SIG-M5 (cell line): Measurements from ENCODE around the gene AFF3.
A peak's percentile ranks its signal among the peaks of the same experiment; 100 is the strongest.

Source experiments
- DNase-seq: peaks from one replicate; lab custom pipeline; 2025; lab: John Stamatoyannopoulos, UW

Gene AFF3

DNA sequence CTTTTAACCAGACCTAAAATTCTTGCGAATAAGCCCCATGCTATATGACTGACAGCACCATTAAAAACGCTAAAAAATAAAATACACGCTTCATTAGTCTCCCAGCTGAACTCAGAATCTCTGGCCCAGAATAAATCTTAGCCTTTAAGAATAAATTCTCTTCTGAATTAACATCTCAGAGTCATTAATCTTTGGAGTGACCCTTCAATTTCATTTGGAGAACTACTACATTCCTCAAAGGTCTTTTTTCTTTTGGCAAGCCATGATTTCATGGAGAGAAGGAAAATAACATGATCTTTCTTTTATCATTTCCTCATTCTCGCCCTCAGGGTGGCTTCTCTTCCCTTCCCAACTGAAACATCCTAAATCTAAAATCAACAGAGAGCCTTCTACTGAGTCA lies 259.0 kb downstream of the AFF3 start:
- no peak for DNase-seq

DNA sequence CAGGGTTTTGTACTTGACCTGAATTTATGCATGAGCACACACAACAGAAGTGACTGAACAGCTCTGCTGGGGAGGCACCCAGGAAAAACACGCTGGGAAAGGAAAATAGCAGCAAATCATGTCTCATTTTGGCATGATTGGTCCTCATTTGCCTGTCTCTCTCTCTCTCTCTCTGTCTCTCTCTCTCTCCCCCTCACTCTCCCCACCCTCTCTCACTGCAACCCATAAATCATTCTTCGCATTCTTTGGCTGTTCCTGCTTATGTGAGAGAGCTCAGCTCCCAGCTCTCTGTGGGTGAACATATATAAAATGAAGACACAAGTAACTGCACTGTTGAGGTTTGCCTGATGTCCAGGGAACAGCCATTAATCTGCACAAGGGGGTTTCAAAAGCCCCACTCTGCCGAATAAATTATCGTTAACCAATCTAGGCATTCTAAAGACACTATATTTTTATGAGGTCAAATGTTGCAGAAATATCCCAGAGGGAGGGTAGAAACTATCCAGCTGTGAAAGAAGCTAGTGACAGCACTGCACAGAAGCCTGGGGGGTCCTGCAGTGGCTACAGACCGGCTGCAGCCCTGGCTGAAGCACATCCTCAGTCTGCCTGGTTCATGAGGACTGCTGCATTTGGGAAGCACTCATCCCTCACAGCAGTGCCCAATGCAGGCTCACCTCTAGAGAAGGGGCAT lies 260.3 kb downstream of the AFF3 start:
- DNase-seq = no peak

DNA sequence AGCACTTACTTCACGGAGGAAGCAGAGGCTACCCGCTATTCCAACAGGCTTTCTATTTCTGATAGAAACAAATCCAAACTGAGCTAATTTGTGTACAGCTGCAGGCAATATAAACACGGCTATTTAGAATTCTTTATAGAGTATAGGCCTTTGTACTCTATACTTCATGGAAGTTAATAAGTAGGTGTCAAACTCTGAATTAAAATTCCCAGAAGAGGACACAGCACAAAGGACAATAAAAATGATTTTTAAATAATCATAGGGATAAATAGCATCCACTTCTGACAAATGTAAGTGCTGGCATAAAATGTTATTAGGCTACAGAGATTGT lies 261.5 kb downstream of the AFF3 start:
- no peak for DNase-seq

DNA sequence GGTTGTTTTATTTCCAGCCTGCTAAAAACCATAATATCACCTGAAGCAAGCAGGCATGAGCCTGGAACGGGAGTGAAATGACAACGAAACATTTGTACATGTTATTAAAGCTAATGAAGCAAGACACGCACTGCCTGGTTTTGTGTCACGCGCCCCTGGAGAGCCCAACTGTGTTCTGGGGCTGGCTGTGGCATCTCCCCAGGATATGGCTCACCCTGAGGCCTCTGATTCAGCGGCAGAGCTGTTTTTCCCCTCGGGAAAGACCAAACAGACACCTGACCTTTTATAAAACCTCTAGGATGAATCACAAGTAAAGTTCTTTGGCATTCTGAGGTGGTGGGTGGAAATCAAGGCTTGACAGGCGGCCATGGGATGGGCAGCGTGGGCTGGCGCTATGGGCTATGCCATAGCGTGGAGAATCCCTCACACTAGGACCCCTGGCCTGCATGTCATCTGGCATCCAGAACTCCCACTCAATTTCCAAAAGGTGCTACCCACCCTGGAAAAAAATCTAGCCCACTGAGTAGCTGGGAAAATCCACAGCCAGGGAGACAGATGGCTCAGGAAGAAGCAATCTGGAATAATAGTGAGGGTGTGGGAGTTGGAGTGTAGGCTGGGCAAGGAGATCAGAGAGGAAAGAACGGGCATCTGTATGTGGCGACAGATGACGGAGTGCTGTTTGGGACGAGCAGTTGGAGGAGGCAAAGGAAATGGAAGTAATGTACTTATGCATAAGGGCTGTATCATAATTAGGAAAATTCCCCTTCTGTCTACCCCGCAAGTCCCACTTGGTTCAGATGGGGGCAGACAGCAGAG lies 262.0 kb downstream of the AFF3 start:
- no peak for DNase-seq

DNA sequence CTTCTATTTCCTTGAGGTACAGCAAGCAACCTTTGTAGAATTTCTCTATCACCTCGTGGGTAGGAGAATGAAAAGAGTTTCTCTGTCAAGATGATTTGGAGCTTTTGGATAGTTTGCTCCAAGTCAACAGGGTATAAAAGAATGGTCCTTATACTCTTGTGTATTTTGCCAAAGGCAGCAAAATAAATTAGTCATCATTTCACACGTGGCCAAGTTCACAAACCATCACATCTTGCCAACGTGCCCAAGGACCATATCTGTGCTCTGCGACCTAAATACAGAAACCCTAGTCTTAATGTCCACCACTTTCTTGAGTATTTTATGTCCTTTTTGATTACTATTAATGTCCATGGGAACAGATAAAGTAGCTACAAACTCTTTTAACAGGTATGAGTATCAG lies 262.9 kb downstream of the AFF3 start:
- DNase-seq = no peak

DNA sequence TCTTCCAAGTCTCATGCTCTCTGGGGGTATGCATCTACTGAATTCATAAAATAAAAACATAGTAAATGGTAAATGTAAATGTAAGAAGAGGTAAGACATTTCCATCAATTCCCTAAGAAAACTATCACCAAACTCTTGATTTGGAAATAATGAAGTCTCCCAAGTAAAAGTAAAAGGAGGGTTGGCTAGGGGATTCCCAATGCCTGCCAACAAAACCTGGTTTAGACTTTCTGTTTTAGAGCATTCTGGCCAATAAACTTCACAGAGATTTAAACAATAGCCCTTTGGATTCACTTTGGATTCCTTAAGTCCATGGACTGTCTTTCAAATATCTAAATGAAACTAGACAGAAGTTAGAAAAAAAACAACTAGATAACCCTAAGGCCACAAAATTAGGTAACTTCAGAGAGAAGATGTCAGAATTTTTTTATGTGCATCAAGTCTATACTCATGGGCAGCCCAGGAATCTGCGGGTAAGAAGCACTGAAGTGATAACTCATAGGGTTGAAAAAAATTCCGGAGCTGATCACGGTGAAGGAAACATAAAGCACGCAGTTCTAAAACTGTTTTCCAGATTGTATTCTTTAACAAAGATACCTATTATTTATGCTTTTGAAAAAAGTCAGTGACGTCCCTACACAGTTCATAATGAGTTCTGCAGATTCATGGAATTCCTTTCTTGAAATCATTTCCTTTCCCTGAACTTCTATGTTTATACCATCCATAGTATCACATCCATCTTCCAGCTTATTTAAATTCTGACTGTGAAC lies 263.6 kb downstream of the AFF3 start:
- DNase-seq = no peak

DNA sequence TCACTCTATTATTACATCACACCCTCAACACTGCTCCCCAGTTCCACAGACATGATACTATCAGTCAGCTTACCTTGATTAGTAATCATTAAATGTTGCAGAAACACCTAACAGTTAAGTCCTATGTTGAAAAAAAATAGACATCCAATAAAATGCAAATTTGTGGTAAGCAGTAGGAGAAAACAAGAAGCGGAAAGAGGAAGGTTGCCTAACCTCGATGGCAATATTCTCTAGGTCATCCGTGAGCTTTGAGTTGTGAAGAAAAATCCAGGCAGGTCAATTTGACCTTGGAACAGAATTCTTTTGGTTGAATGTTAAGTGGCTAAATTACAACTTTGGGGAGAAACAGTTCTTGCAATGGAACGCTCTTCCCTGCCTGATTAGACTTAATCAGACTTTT lies 264.4 kb downstream of the AFF3 start:
- no peak for DNase-seq

DNA sequence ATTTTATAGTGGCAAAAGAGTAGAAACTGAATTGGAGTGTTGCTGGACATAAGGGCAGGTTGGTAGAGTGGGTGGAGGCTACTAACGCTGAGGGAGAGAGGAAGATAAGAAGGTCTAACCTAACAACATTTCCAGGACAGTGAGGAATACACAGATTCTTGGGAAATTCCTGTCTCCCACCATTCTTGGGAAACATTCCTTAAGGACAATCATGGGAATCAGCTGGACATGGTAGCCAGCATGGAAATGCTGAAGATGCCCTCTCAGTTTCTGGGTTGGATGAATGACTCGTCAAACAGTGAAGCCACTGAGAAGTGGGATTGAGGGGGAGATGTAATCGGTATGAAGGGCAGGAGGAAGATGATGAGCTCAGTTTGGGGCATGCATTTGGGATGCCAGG lies 265.4 kb downstream of the AFF3 start:
- no peak for DNase-seq

DNA sequence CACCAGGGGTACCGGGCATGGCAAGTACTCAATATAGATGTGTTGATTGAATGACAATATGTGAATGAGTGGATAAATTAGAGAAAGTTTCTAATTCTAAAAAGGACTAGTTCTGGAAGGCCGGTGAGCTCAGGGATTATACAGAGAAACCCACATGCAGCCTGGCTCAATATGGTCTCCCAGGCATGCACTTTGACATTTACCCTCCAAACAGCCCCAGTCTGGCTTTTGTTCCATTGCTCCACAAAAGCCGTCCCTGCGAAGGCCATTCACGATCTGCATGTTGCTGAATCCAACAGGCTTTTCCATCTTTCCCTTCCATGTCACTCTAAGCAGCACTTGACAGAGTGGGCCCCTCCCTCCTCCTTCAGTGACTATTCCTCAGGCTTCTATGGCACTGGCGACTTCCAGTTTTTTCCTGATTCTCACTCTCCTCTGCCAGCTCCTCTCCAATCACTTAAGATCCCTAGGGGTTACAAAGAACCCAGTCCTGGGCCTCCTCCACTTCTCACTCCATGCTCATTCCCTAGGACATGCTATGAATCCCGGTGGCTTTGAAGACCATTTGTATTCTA lies 266.7 kb downstream of the AFF3 start:
- DNase-seq = no peak

DNA sequence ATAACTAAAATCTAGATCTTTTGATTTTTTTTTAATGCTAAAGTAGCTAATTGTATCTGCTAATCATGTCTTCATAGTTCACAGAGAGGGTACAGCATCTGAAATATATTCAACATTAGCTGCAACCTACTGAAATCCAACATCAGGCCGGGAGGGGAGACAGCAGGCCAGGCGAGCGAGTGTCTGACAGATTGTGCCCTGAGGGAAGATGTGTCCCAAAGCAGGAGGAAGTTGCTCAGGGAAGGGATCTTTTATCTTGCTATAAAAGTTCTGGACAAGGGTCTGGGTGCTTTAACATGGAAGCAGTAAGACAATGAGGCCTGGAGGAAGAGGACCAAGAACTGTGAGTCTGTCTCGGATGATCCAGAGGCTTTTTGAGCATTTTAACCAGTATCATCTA lies 274.1 kb downstream of the AFF3 start:
- DNase-seq = no peak

DNA sequence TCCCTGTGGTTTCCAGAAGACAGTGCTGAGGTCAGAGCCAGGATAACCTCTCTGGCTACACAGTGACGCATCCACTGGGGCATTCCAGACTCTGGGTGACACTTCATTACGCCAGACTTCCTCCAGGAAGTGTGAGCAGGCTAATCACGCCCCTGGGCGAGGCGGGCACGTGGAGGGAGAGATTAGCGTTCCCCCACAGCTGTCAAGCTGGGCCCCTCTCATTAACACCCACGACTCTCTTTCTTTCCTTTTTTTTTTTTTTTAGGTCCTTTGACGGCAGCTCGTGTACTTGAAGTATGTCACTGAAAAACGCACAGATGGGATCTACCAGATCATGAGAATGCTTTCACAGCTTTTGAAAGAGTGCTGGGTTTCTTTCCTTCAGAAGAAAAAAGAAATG lies 274.6 kb downstream of the AFF3 start:
- DNase-seq = no peak

DNA sequence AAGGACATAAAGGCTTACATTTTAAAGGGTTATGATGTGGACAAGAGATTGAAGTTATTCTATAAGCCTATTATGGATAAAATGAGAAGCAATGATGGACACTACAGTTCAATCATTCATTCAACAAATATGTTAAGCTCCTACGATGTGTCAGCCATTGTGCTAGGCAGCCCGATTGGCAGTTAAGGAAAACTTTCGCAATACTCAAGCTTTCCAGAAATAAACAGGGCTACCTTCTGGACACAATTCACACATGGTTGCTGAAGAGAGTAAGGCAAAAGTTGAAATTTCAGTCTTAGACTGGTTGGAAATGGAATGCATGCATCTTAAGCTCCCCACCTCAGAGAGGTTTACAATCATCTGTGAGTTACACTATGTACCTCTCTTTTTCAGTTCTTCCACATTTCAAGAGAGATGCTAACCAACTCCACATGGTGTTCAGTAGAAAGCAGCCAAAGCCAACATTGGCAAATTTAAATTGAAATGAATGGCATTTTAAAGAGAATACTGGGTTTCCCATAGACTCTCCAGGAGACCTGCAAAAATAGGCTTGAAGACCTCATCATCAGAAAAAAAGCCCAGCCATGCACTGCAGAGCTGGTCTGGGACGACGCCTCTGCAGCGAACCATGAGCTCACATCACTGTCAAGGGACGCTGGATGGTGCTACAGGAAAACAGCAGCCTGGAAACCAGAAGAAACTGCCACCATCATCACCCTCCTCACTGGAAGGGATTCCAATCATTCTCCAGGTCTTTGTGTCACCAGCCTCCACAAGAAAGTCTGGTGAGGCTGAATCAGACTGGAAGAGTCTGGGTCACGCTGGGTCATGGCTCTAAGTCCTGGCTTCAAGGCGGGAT lies 276.3 kb downstream of the AFF3 start:
- DNase-seq = no peak

DNA sequence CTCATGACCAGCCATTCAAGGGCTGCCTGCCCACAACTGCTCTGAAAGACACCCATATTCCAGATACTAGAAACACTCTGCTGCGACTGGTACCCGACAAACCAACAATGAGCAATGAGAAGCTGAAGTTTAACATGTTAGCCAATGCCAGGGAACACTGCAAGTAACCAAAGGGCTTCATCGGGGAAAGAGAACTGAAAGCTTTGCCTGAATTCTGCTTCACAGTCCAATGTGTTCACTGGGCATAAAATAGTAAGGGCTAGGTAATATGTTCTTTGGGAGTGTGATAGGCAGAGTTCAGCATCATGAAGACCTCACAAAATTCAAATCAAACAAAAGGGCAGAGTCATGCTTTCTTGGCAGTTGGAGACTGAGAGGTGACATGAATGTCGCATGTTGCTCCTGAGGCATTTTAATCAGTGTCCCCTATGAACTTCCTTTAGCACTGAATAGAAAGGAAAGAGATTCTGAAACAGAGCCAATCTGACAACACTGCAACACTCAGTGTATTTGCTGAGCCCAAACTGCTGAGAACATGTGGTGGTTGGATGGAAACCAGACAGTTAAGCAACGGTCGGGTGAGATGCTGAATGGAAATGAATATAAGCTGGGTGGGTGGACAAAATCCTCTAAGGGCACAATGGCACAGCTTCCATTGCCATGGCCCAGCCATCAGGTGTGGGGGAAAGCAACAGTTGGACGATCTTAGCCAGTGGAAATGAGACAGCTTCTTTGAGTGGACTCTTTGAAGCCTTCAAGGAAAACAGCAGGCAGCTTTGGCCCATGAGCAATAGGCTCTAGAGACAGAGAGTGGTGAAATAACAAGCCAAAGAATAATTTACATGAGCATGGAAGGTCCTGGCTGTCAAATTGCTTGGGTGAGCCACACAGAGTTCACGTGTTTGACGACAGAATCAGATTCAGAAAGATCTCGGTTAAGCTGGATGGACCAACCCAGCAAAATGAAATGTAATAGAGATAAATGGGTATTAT lies 277.5 kb downstream of the AFF3 start:
- DNase-seq = no peak

DNA sequence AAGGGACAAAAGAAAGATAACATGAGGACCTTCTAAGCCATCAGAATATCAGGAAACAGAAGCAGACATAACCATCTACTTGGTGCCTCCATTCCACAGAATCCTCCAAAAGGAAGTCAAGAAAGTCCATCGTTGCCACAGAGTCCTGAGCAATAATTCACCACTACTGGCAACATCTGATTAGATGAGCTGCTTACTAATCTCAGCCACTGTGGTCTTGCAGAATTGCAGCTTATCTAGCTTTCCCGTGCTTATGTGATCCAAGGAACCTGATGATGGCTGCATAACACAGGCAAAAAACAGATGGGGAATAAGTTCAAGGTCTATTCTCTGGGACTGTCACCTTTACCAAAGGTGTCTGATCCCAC lies 278.5 kb downstream of the AFF3 start:
- DNase-seq = no peak

DNA sequence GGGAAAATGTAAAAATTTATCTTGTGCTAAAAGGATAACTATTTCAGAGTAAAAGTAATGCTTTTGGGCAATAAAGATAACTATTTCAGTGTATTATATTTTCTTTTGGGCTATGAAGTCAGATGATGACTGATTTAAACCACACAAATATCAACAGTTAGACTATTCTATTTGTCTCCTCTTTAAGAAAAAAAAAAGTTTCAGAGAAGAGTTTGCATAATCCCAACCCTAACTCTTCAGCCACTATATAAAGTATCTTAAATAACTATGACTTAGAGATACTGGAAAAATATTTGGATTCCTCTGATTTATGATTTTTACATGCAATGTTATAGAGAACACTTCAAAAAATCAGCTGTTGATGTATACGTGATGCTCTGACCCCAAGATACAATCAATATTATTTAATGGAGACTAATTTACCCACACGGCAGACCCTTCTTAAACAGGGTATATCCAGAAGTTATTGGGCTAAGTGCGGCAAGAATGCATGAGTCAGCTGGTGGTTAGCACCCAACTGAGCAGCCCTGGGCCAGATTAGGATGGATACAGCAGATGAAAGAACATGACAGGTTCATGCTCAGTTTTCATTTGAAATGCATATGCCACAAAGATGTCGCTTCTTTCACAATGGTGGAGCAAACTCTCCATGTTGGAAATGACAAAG lies 279.0 kb downstream of the AFF3 start:
- no peak for DNase-seq

DNA sequence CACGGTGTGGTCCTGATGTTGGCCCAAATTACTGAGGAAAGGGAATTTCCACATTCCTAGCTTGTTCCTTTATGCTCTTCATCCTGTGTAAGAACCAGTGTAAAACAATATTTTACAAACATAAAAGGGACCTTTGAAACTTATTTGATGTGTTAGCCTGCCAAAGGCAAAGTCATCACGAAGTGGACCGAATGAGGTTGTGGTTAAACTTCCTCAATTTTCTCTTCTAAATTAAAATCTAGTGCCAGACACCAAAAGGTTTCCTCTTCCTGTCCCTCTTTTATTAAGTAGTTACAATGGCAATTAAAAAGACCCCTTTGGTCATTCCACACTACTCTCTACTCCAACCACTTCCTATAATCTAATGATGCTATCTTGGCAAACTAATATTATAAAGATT lies 279.8 kb downstream of the AFF3 start:
- no peak for DNase-seq

DNA sequence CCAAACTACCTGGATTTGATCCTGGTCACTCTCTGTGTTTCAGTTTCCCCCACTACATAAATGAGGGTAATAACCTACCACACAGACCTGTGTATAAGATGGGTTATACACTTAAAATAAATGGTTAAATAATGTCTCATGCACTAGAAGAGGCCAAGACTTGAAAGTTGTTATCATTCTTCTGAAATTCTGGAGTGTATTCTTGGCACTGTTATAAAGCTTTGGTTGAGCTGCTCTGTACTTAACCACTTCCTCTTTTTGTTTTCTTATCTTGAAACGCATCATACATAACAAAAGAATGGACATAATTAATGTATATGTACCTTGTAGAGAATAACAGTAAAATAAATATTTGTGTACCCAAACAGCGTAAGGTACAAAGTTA lies 281.0 kb downstream of the AFF3 start:
- peak; percentile 43 for DNase-seq

DNA sequence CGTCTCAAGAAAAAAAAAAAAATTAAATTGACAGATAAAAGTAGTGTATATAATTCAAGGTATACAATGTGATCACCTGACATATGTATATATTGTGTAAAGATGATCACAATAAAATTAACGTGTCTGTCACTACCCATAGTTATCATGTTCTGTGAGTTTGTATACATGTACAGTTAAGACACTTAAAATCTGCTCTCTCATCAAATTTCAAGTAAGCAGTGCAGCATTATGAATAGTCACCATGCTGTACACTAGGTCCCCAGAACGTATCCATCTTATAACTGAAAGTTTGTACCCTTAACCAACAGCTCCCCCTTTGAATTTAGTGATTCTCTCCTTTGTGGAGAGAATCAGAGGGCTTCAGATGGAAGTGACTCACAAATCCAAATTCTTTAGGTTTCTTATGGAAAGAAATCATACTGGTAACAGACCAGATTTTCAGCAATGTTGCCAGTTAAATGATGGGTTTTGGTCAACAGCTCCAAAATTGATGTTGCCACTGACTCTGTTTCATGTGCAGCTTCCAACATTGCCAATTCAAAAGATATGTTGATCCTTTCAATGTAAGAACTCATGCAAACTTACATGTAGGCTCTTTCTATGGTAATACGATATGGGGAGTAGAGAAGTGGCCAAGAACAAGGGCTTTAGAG lies 281.5 kb downstream of the AFF3 start:
- no peak for DNase-seq

DNA sequence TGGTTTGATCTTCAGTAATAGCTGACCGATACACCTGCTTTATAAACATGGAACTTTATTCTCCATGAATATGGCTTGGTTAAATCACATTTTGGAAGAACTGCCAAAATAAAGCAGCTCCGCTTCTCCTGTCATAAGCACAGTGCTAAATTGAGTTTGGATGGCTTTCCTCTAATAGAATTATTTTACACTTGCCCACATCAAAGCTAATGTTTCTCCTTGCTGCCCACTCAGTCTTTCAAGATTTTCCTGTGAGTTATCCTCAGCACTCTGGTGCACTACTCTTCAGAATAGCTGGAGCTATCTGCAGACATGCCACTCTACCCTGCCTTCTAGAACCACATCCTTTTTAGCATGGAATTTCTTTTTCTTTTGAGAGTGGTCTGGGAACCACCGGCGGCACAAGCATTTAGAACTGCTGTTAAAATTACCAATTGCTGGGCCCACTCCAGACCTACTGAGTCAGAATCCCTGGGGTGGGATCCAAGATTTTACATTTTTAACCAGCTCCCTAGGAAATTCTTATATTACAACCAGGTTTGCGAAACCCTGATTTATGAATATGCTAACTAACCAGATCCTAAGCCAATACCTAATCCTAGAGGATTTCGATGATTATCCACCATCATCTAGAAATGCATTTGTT lies 283.3 kb downstream of the AFF3 start:
- DNase-seq = no peak
